ENCODE measurements around the gene GSTM4. TPM values are rescaled to one million over a fixed set of nuclear protein-coding genes. Genes with fewer than 3 reads are reported as not detected.

The GSTM4 gene
- polyA plus RNA-seq, 1 experiment = 28.5 TPM

GRCh38 chr1:109650609-109651008 is 5.3 kb upstream of the GSTM4 start:
- ChIA-PET CTCF (interaction anchor here (0.6 to 10.9 kb wide), 15 partner anchors 7 to 334 kb away, joined by 3 to 210 read pairs (median 8); partner anchors contain the start of genes AHCYL1, GNAI3 and GPR61), POLR2A (interaction anchor here (0.9 kb wide), 1 partner anchor 105 kb away, joined by 3 read pairs; no protein-coding TSS in a partner anchor)
- TF ChIP-seq CTCF (IDR thresholded peaks at IDR 0.05; ENCODE audit: insufficient read depth, low read depth, low read length) = no peak
- H3K4me3 ChIP-seq (ENCODE audit: low read depth, low read length) = no peak overlapping the region
- DNase-seq (ENCODE audit: low read depth) = no peak
- H3K36me3 ChIP-seq (ENCODE audit: control insufficient read depth, insufficient read depth, low read length) = no peaks in the 10 kb centered on the region
- peaks cover 2% of the 10 kb centered on the region; the same call in 1 of the 2 replicates for H3K27me3 ChIP-seq (ENCODE audit: control insufficient read depth, insufficient read depth, low read length)

- H3K4me3 ChIP-seq (ENCODE audit: low read depth, low read length) = no peak overlapping the region
- DNase-seq (ENCODE audit: low read depth) = no peak
- no peaks in the 10 kb centered on the region for H3K36me3 ChIP-seq (ENCODE audit: control insufficient read depth, insufficient read depth, low read length)
- POLR2A ChIA-PET = no interaction called here
- peaks cover 2% of the 10 kb centered on the region; the same call in 1 of the 2 replicates for H3K27me3 ChIP-seq (ENCODE audit: control insufficient read depth, insufficient read depth, low read length)
- no peak for TF ChIP-seq CTCF (IDR thresholded peaks at IDR 0.05; ENCODE audit: insufficient read depth, low read depth, low read length)
- CTCF ChIA-PET = interaction anchor here (0.7 to 10.9 kb wide), 7 partner anchors 10 to 435 kb away, joined by 3 to 210 read pairs (median 23); partner anchors contain the start of genes AHCYL1 and GNAI3
Observed at GRCh38 chr1:109652402-109652801, 3.5 kb upstream of the GSTM4 start.

- Histone ChIP-seq H3K36me3 (ENCODE audit: control insufficient read depth, insufficient read depth, low read length) (no peaks in the 10 kb centered on the region), H3K27me3 (ENCODE audit: control insufficient read depth, insufficient read depth, low read length) (peaks cover 2% of the 10 kb centered on the region; the same call in 1 of the 2 replicates), H3K4me3 (ENCODE audit: low read depth, low read length) (no peak overlapping the region)
- DNase-seq (ENCODE audit: low read depth) = no peak
- no peak for TF ChIP-seq CTCF (IDR thresholded peaks at IDR 0.05; ENCODE audit: insufficient read depth, low read depth, low read length)
- ChIA-PET CTCF (interaction anchor here (1.0 to 10.9 kb wide), 5 partner anchors 15 to 331 kb away, joined by 3 to 210 read pairs (median 82); partner anchors contain the start of genes AHCYL1 and GNAI3), POLR2A (no interaction called here)
Observed at GRCh38 chr1:109653306-109653705, 2.6 kb upstream of the GSTM4 start.

- CTCF ChIA-PET = interaction anchor here (1.1 to 10.9 kb wide), 3 partner anchors 16 to 330 kb away, joined by 5 to 210 read pairs (median 6); partner anchors contain the start of gene AHCYL1
- TF ChIP-seq CTCF (IDR thresholded peaks at IDR 0.05; ENCODE audit: insufficient read depth, low read depth, low read length) = no peak
- H3K36me3 ChIP-seq (ENCODE audit: control insufficient read depth, insufficient read depth, low read length) = no peaks in the 10 kb centered on the region
- H3K27me3 ChIP-seq (ENCODE audit: control insufficient read depth, insufficient read depth, low read length) = peaks cover 2% of the 10 kb centered on the region; the same call in 1 of the 2 replicates
- POLR2A ChIA-PET = interaction anchor here (0.6 kb wide), 1 partner anchor 85 kb away, joined by 4 read pairs; no protein-coding TSS in a partner anchor
- DNase-seq (ENCODE audit: low read depth) = no peak
- no peak overlapping the region for H3K4me3 ChIP-seq (ENCODE audit: low read depth, low read length)
Observed at GRCh38 chr1:109654519-109654918, 1.4 kb upstream of the GSTM4 start.

- no peaks in the 10 kb centered on the region for H3K27me3 ChIP-seq (ENCODE audit: control insufficient read depth, insufficient read depth, low read length)
- H3K4me3 ChIP-seq (ENCODE audit: low read depth, low read length) = no peak overlapping the region
- CTCF ChIA-PET = interaction anchor here (1.2 to 10.9 kb wide), 7 partner anchors 8 to 327 kb away, joined by 3 to 210 read pairs (median 4); partner anchors contain the start of gene AHCYL1
- POLR2A ChIA-PET = no interaction called here
- no peak for DNase-seq (ENCODE audit: low read depth)
- H3K36me3 ChIP-seq (ENCODE audit: control insufficient read depth, insufficient read depth, low read length) = no peaks in the 10 kb centered on the region
- TF ChIP-seq CTCF (IDR thresholded peaks at IDR 0.05; ENCODE audit: insufficient read depth, low read depth, low read length) = no peak
Observed at GRCh38 chr1:109657395-109657794, 1.5 kb downstream of the GSTM4 start.
